Esophagus squamous epithelium (tissue), 5 donors: ENCODE data around the gene UXT. TPM values are rescaled to one million over a fixed set of nuclear protein-coding genes. Genes with fewer than 3 reads are reported as not detected.

ENCODE experiments used
- DNase-seq: peaks from one replicate; lab custom pipeline; 2025; lab: John Stamatoyannopoulos, UW
- H3K27ac ChIP-seq, 4 donors: fragments of 200-600 bp; sonication (generic); one replicate each; pipeline ENCODE4 v1.5.1; 2016 to 2019; ENCODE audit warnings: mild to moderate bottlenecking in 1 of 4
- H3K27me3 ChIP-seq, 4 donors: fragments of 200-600 bp; sonication (generic); 1 replicate in 3 of 4; 2 replicates in 1 of 4; pipeline versions ENCODE4 v1.5.1 to v1.6.0; 2017 to 2021; ENCODE audit warnings: antibody characterized with exemption in 1 of 4
- H3K36me3 ChIP-seq, 3 donors: fragments of 200-600 bp; sonication (generic); one replicate each; pipeline ENCODE4 v1.5.1; 2016 to 2019
- H3K4me1 ChIP-seq, 3 donors: fragments of 200-600 bp; sonication (generic); one replicate each; pipeline ENCODE4 v1.5.1; 2017 to 2019
- H3K4me3 ChIP-seq, 4 donors: fragments of 200-600 bp; sonication (generic); 1 replicate in 3 of 4; 2 replicates in 1 of 4; pipeline ENCODE4 v1.5.1; 2016 to 2019; ENCODE audit warnings: mild to moderate bottlenecking in 2 of 4, moderate library complexity in 1 of 4
- H3K9me3 ChIP-seq, 3 donors: fragments of 200-600 bp; sonication (generic); one replicate each; pipeline ENCODE4 v1.5.1; 2016 to 2019
- CTCF ChIP-seq, 6 experiments: fragments of 450-650 bp in 4 of 6; fragments of 200-600 bp in 2 of 6; sonication (generic) in 2 of 6; IDR thresholded peaks; one replicate each; pipeline ENCODE4 v1.5.1; 2016 to 2019; ENCODE audit warnings: antibody characterized with exemption in 6 of 6, mild to moderate bottlenecking in 4 of 6, moderate library complexity in 4 of 6
- POLR2A ChIP-seq, 4 donors: fragments of 450-650 bp; IDR thresholded peaks; one replicate each; pipeline ENCODE4 v1.6.1; 2017; ENCODE audit warnings: antibody characterized with exemption in 4 of 4, mild to moderate bottlenecking in 4 of 4, moderate library complexity in 3 of 4
- WGBS, 2 donors: methylation state at CpG; one replicate each; pipeline ENCODE4 v1.1.5; 2018; 5-methylcytosine and 5-hydroxymethylcytosine counted together
- intact Hi-C: fragments of 100-400 bp; cut with DNase I; formaldehyde crosslinking; loops from one replicate; pipeline ENCODE4 v1.15.0; 2022
- total RNA-seq, 4 donors: library from RNA; depleted of rRNA; stranded (reverse); fragments of >200 nt; gene quantifications; one replicate each; pipeline ENCODE4 v1.1.0, GENCODE V29; 2016
- donor health status: DM: yes; HTN: yes; CAD: no.

UXT gene
- total RNA-seq, 4 donors from 2014 or later: 44.1 to 128 (median 87.8) TPM

- peaks cover 3 to 47% (median 13%) of the 10 kb centered on the region in 3 donors for H3K36me3 ChIP-seq
- H3K27me3 ChIP-seq: no peaks in the 10 kb centered on the region
- no peak overlapping the region for H3K27ac ChIP-seq
- H3K4me3 ChIP-seq: no peak overlapping the region
- 68 to 83% methylated on average over 14 of the region's 14 CpGs for WGBS, 2 donors
- no peaks in the 10 kb centered on the region for H3K9me3 ChIP-seq
- H3K4me1 ChIP-seq: no peaks in the 10 kb centered on the region
- TF ChIP-seq CTCF (IDR thresholded peaks at IDR 0.05) (no peak), POLR2A (IDR thresholded peaks at IDR 0.05) (no peak)
- DNase-seq: no peak
- intact Hi-C loops: no loop called here
Measured at GRCh38 chrX:47633689-47634590, 25.0 kb downstream of the UXT start.

DNA sequence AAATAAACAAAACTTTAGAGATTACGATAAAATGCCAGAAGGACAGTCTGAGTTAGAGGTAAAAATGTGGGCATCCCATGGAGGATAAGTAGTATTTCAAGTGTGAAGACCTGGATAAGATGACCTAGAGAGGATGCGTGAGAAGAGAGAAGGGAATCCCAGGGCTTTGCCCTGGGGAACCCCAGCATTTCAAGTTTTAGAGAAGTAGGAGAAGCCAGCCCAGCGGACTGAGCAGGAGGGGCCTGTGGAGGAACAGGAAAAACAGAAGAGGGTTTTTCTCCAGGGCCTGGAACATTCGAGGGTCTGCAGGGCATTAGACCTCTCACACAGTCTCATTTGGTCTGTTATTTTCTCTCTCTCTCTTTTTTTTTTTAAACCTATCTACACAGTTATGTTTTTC is 26.3 kb downstream of the UXT start:
- intact Hi-C loops: no loop called here
- no peak overlapping the region for H3K27ac ChIP-seq
- peaks cover 3 to 34% (median 8%) of the 10 kb centered on the region in 3 donors for H3K36me3 ChIP-seq
- no peak overlapping the region for H3K4me3 ChIP-seq
- no peak for DNase-seq
- H3K4me1 ChIP-seq: no peaks in the 10 kb centered on the region
- no peak for TF ChIP-seq CTCF (IDR thresholded peaks at IDR 0.05)
- TF ChIP-seq POLR2A (IDR thresholded peaks at IDR 0.05): no peak
- WGBS, 2 donors: 54 to 68% methylated on average over 4 of the region's 4 CpGs
- H3K9me3 ChIP-seq: no peaks in the 10 kb centered on the region
- no peaks in the 10 kb centered on the region for H3K27me3 ChIP-seq

DNA sequence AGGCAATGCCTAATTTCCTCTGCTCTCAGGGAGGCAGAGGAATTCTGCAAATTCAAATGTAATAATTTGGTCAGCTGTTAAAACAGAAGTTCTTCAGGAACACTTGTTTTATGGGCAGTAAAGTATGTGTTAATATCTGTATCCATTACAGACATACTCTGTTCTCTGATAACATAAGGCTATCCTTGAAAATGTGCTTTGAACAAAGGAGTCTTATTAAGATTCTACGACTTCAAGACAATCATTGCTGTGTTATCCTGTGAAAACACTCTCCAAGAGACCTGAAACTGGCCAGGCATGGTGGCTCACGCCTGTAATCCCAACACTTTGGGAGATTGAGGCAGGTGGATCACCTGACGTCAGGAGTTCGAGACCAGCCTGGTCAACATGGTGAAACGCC is 27.3 kb downstream of the UXT start:
- DNase-seq: no peak
- intact Hi-C loops: no loop called here
- no peak for TF ChIP-seq POLR2A (IDR thresholded peaks at IDR 0.05)
- TF ChIP-seq CTCF (IDR thresholded peaks at IDR 0.05): no peak
- Histone ChIP-seq H3K27me3 (no peaks in the 10 kb centered on the region), H3K36me3 (peaks cover 3 to 24% (median 4%) of the 10 kb centered on the region in 3 donors), H3K4me3 (no peak overlapping the region), H3K27ac (no peak overlapping the region), H3K9me3 (no peaks in the 10 kb centered on the region), H3K4me1 (no peaks in the 10 kb centered on the region)
- 76 to 96% methylated on average over 5 of the region's 5 CpGs for WGBS, 2 donors

DNA sequence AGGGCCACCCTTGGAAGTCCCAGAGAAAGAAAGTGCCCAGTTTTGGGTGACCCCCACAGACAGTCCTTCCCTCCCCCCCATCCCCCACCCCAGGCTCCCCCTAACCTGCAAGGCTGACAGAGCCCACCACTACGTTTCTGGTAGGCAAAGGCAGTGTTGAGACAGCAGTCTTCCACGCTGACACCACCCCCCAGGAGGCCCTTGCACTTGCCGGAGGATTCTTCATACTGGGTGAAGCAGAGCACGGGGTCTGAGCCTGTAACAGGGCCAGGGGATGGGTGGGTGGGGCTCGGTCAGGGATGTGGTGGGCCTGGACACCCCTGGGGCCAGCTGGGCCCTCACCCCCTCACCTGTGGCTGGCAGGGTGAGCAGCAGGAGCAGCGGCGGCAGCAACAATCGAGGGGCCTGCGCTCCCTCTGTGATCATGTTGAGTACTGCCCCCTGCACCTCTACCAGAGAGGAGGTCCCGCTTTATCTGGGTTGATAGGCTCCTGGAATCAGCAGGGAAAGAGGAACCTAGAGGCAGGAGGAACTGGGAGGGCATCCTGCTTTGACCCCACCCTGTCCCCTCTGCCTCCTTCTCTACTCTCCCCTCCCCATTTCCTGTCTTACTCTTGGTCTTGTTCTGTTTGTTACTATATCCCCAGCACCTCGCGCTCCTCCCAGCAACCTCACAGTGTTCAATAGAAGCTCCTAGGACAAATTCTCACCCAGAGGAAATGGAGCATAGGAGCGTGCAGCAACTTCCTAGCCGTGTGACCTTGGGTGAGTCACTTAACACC is 29.4 kb downstream of the UXT start, which contains the start of gene CFP:
Gene CFP (minus strand): TSS at position 512 of the 782 bp plus-strand sequence. CDS start 86 bp downstream, at position 426.
- intact Hi-C loops: no loop called here
- H3K27ac ChIP-seq: peak within 1 kb of the TSS in 1 of 4 donors; percentile 28
- DNase-seq: no peak
- peaks cover 0 to 3% (median 0%) of the 10 kb centered on the region in 3 donors for H3K36me3 ChIP-seq
- no peaks in the 10 kb centered on the region for H3K9me3 ChIP-seq
- no peaks in the 10 kb centered on the region for H3K27me3 ChIP-seq
- TF ChIP-seq CTCF (IDR thresholded peaks at IDR 0.05) (no peak), POLR2A (IDR thresholded peaks at IDR 0.05) (no peak)
- WGBS, 2 donors: 47 to 60% methylated on average over 1 to 4 of the region's 14 CpGs
- H3K4me3 ChIP-seq: peak within 1 kb of the TSS in 1 of 4 donors; percentile 34
- H3K4me1 ChIP-seq: no peaks in the 10 kb centered on the region
